ENCODE data around the gene FOXP2. TPM values are rescaled to one million over a fixed set of nuclear protein-coding genes. Genes with fewer than 3 reads are reported as not detected.

Gene FOXP2
- total and polyA plus RNA-seq, 2 of the 13 experiments (the other 11 are each of a cell fraction or from before 2014, with no cell fraction given): 0.90 TPM; not detected in 1

DNA sequence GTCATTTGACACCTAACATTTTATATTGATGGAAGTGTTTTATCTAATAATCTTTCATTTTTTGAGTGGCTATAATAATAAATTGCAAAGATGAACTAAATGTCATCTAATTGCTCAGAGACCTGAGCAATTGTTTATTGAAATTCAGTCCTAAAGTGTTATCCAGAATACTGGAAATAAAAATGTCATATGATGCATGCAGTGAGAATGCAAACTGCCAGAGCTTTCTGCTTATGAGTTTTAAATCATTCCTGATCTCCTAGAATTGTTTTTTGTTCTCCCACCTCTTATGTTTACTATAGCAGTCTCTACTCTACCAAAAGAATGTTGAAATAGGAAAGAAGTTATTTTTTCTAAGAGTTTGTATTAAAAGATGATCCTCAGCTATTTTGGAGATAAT, 116.7 kb downstream of the FOXP2 start (continued):
- TF ChIP-seq TEAD3 (CRISPR knock-in tag; optimal IDR thresholded peaks at IDR 0.05; ENCODE audit: borderline replicate concordance): no peak

GRCh38 chr7:114533131-114533530, 118.5 kb downstream of the FOXP2 start:
- no peaks in the 10 kb centered on the region for H3K79me2 ChIP-seq (ENCODE audit: insufficient read depth, low read length)
- H3K4me3 ChIP-seq (replicated peaks in 1 of 3; ENCODE audit: insufficient read depth in 1 of 3, low read depth in 2 of 3, low read length in 3 of 3): no peak overlapping the region
- no peaks in the 10 kb centered on the region for H3K36me3 ChIP-seq (replicated peaks in 1 of 2; ENCODE audit: control insufficient read depth in 1 of 2, insufficient read depth in 2 of 2, low read length in 2 of 2)
- H3K27ac ChIP-seq (ENCODE audit: extremely low read length, insufficient read depth, low read length): no peak overlapping the region
- intact Hi-C loops (cut with micrococcal nuclease; ENCODE audit: unreplicated experiment): no loop called here
- BruUV-seq (replicated peaks): no TSS peak
- POLR2A ChIA-PET: no interaction called here
- no peak for DNase-seq (ENCODE audit: low spot score)
- ATAC-seq: no peak
- no peaks in the 10 kb centered on the region for H3K4me1 ChIP-seq (ENCODE audit: insufficient read depth, low read length)
- 21% methylated on average over 3 of the region's 3 CpGs for WGBS (ENCODE audit: low lambda C conversion rate)
- H3K27me3 ChIP-seq (ENCODE audit: control insufficient read depth in 1 of 2, insufficient read depth in 2 of 2, low read length in 2 of 2): no peaks in the 10 kb centered on the region
- no peak overlapping the region for H2AFZ ChIP-seq (ENCODE audit: low read length)
- in situ Hi-C loops (cut with HindIII; ENCODE audit: extremely low pct_ligation_motif_present, low pct_unique_long_range_greater_than_20kb): no loop called here
- FAIRE-seq: no peak
- no peaks in the 10 kb centered on the region for H4K20me1 ChIP-seq (ENCODE audit: insufficient read depth, low read length)
- CTCF ChIA-PET (ENCODE audit: low intra/inter-chr PET ratio, low total read pairs): no interaction called here
- H3K9me3 ChIP-seq (ENCODE audit: low read length): no peaks in the 10 kb centered on the region
- H3K4me2 ChIP-seq (ENCODE audit: low read depth, low read length): no peak overlapping the region
- no peak overlapping the region for H3K9ac ChIP-seq (ENCODE audit: insufficient read depth, low read depth, low read length)
- TF ChIP-seq NR3C1 (CRISPR knock-in tag; IDR thresholded peaks at IDR 0.05) (no peak), KIAA2018 (CRISPR knock-in tag; IDR thresholded peaks at IDR 0.05; ENCODE audit: borderline replicate concordance) (no peak), NPAS2 (CRISPR knock-in tag; IDR thresholded peaks at IDR 0.05; ENCODE audit: borderline replicate concordance) (no peak), ZNF446 (CRISPR knock-in tag; IDR thresholded peaks at IDR 0.05) (no peak), TOPORS (CRISPR knock-in tag; IDR thresholded peaks at IDR 0.05) (no peak), ZNF574 (CRISPR knock-in tag; IDR thresholded peaks at IDR 0.05) (no peak), EED (CRISPR knock-in tag; IDR thresholded peaks at IDR 0.05) (no peak), ATF1 (CRISPR knock-in tag; IDR thresholded peaks at IDR 0.05) (no peak), CENPX (CRISPR knock-in tag; IDR thresholded peaks at IDR 0.05) (no peak), ZNF143 (CRISPR knock-in tag; IDR thresholded peaks at IDR 0.05) (no peak), LCORL (IDR thresholded peaks at IDR 0.05) (no peak), LCORL (CRISPR knock-in tag; IDR thresholded peaks at IDR 0.05) (no peak), ZNF879 (CRISPR knock-in tag; IDR thresholded peaks at IDR 0.05) (no peak), YEATS2 (CRISPR knock-in tag; IDR thresholded peaks at IDR 0.05; ENCODE audit: borderline replicate concordance) (no peak)
